K562 (cell line): ENCODE data around the gene DNMT3A. TPM values are rescaled to one million over a fixed set of nuclear protein-coding genes. Genes with fewer than 3 reads are reported as not detected.

Experiments used
- FOXP1 ChIP-seq: sonication (generic); formaldehyde crosslinking; IDR thresholded peaks from 2 replicates; pipeline ENCODE4 v1.8.0; 2022; ENCODE audit warnings: mild to moderate bottlenecking, missing genetic modification reagents
- PTTG1 ChIP-seq: fragments of 450-650 bp; IDR thresholded peaks from 2 replicates; pipeline ENCODE4 v1.6.1; 2016; ENCODE audit warnings: low read depth, mild to moderate bottlenecking, missing genetic modification characterization, missing compliant biosample characterization
- polyA plus RNA-seq, 8 experiments: library from polyadenylated mRNA; depleted of rRNA in 4 of 8; stranded (reverse) in 5 of 8; unstranded in 3 of 8; fragments of >200 nt; fragmentation: Nextera tagmentation in 2 of 8; fragmentation: Illumina TruSeq in 1 of 8; extraction: Ambion mirVana in 2 of 8; extraction: Trizol in 1 of 8; gene quantifications; 2 replicates each; pipeline versions ENCODE4 v1.2.1 to v1.2.3, GENCODE V29; 2011 to 2014; ENCODE audit warnings: inconsistent platforms in 1 of 8, missing spikeins in 1 of 8
- total RNA-seq, 7 experiments: library from RNA; depleted of rRNA in 6 of 7; stranded (reverse); fragments of >200 nt in 6 of 7; fragmentation: Illumina TruSeq in 2 of 7; extraction: Trizol in 2 of 7; gene quantifications; 2 replicates each; pipeline versions ENCODE4 v1.2.1 to v1.2.3, GENCODE V29; 2011 to 2021; ENCODE audit warnings: low replicate concordance in 1 of 7
- TF ChIP-seq, protein P1 (sequence below), 2 experiments: fragments of 450-650 bp; formaldehyde crosslinking in 1 of 2; IDR thresholded peaks; 2 replicates each; pipeline versions ENCODE4 v1.4.0 to v1.6.1; 2014 to 2020; ENCODE audit warnings: mild to moderate bottlenecking in 2 of 2, borderline replicate concordance in 1 of 2, low read depth in 1 of 2
- TF ChIP-seq, protein P2 (sequence below): fragments of 250-450 bp; sonication (Bioruptor Pico); IDR thresholded peaks from 2 replicates; pipeline ENCODE4 v1.4.0; 2020

Gene DNMT3A
- total and polyA plus RNA-seq, 9 of the 15 experiments (the other 6 are each of a cell fraction or from before 2014, with no cell fraction given): 3.0 to 16.0 (median 6.1) TPM

DNA sequence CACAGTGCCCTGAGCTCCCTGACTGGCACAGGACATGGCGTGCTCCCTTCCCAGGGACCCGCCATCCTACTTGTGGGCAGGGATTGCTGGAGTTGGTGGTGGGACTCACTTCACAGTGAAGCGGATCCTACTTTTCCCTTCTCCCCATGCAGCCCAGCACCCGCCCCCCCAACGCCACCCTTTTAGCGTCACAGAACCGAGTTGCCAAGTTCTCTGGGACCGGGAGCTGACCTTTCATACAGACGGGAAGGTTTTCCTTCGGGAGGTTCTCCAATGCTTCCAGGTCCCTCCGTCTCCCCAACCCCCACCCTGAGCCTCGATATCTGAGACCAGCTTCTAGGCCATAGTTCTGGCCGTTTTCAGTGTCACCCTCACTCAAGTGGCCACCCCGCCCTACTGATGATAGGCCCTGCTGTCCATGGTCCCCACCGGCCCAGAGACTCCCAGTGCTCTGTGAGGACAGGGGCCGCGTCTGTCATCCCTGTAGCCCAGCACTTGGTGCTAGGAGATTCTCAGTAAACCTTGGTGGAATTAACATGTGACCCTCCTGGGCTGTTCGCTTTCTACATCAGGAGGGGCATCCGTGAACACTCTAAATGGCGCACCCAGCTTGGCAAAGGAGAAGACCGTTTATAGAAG is 1.6 kb upstream of the DNMT3A start (continued):
- TF ChIP-seq, protein P1, sequence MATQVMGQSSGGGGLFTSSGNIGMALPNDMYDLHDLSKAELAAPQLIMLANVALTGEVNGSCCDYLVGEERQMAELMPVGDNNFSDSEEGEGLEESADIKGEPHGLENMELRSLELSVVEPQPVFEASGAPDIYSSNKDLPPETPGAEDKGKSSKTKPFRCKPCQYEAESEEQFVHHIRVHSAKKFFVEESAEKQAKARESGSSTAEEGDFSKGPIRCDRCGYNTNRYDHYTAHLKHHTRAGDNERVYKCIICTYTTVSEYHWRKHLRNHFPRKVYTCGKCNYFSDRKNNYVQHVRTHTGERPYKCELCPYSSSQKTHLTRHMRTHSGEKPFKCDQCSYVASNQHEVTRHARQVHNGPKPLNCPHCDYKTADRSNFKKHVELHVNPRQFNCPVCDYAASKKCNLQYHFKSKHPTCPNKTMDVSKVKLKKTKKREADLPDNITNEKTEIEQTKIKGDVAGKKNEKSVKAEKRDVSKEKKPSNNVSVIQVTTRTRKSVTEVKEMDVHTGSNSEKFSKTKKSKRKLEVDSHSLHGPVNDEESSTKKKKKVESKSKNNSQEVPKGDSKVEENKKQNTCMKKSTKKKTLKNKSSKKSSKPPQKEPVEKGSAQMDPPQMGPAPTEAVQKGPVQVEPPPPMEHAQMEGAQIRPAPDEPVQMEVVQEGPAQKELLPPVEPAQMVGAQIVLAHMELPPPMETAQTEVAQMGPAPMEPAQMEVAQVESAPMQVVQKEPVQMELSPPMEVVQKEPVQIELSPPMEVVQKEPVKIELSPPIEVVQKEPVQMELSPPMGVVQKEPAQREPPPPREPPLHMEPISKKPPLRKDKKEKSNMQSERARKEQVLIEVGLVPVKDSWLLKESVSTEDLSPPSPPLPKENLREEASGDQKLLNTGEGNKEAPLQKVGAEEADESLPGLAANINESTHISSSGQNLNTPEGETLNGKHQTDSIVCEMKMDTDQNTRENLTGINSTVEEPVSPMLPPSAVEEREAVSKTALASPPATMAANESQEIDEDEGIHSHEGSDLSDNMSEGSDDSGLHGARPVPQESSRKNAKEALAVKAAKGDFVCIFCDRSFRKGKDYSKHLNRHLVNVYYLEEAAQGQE (IDR thresholded peaks at IDR 0.05; ENCODE audit: borderline replicate concordance): peak; percentile 83
- TF ChIP-seq, protein P1 (CRISPR knock-in tag; IDR thresholded peaks at IDR 0.05; ENCODE audit: low read depth): no peak
- no peak for TF ChIP-seq FOXP1 (CRISPR knock-in tag)
- no peak for TF ChIP-seq PTTG1 (tag)
- TF ChIP-seq, protein P2, sequence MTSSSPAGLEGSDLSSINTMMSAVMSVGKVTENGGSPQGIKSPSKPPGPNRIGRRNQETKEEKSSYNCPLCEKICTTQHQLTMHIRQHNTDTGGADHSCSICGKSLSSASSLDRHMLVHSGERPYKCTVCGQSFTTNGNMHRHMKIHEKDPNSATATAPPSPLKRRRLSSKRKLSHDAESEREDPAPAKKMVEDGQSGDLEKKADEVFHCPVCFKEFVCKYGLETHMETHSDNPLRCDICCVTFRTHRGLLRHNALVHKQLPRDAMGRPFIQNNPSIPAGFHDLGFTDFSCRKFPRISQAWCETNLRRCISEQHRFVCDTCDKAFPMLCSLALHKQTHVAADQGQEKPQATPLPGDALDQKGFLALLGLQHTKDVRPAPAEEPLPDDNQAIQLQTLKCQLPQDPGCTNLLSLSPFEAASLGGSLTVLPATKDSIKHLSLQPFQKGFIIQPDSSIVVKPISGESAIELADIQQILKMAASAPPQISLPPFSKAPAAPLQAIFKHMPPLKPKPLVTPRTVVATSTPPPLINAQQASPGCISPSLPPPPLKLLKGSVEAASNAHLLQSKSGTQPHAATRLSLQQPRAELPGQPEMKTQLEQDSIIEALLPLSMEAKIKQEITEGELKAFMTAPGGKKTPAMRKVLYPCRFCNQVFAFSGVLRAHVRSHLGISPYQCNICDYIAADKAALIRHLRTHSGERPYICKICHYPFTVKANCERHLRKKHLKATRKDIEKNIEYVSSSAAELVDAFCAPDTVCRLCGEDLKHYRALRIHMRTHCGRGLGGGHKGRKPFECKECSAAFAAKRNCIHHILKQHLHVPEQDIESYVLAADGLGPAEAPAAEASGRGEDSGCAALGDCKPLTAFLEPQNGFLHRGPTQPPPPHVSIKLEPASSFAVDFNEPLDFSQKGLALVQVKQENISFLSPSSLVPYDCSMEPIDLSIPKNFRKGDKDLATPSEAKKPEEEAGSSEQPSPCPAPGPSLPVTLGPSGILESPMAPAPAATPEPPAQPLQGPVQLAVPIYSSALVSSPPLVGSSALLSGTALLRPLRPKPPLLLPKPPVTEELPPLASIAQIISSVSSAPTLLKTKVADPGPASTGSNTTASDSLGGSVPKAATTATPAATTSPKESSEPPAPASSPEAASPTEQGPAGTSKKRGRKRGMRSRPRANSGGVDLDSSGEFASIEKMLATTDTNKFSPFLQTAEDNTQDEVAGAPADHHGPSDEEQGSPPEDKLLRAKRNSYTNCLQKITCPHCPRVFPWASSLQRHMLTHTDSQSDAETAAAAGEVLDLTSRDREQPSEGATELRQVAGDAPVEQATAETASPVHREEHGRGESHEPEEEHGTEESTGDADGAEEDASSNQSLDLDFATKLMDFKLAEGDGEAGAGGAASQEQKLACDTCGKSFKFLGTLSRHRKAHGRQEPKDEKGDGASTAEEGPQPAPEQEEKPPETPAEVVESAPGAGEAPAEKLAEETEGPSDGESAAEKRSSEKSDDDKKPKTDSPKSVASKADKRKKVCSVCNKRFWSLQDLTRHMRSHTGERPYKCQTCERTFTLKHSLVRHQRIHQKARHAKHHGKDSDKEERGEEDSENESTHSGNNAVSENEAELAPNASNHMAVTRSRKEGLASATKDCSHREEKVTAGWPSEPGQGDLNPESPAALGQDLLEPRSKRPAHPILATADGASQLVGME: no peak
